Panc1 (cell line): ENCODE results near the gene CIB4. TPM values are rescaled to one million over a fixed set of nuclear protein-coding genes. Genes with fewer than 3 reads are reported as not detected.
A peak's percentile ranks its signal among the peaks of the same experiment; 100 is the strongest.

Source experiments
- ATAC-seq: fragments of 200-7000 bp; cut with Tn5 transposase; 2 replicates; pipeline ENCODE4 v1.9.1; 2020; ENCODE audit warnings: mild to moderate bottlenecking, moderate library complexity
- BruUV-seq: library from RNA; stranded (reverse); fragments of 400-500 nt; replicated peaks from 2 replicates; lab custom pipeline; 2021; lab: Mats Ljungman, UMichigan
- CTCF ChIA-PET: fragments of 300-600 bp; sonication (Branson Sonifier 250); formaldehyde crosslinking; loops from one replicate; lab custom pipeline; 2022; ENCODE audit warnings: antibody characterized with exemption; lab: Charles Lee
- POLR2A ChIA-PET: fragments of 300-600 bp; sonication (Branson Sonifier 250); formaldehyde crosslinking; loops from one replicate; lab custom pipeline; 2022; ENCODE audit warnings: antibody characterized with exemption; lab: Charles Lee
- DNase-seq: peaks from one replicate; pipeline ENCODE4 v3.0.0-alpha.2; 2010; ENCODE audit warnings: low read depth, low spot score
- H3K27ac ChIP-seq: 2 replicates; pipeline ENCODE4 v1.5.1; 2011; ENCODE audit warnings: mild to moderate bottlenecking, low read length, inconsistent platforms
- H3K27me3 ChIP-seq: fragments of 200-500 bp; sonication (Bioruptor generic); 2 replicates; pipeline ENCODE4 v1.6.0; 2014; ENCODE audit warnings: low read length, inconsistent platforms; ENCODE audit not compliant: control insufficient read depth, insufficient read depth
- H3K36me3 ChIP-seq: fragments of 200-500 bp; sonication (Bioruptor generic); 2 replicates; pipeline ENCODE4 v1.5.1; 2014; ENCODE audit warnings: inconsistent platforms, mild to moderate bottlenecking, low read length, moderate library complexity; ENCODE audit not compliant: control insufficient read depth, insufficient read depth
- H3K4me1 ChIP-seq: 2 replicates; pipeline ENCODE4 v1.5.1; 2011; ENCODE audit warnings: inconsistent platforms, mild to moderate bottlenecking, low read length, moderate library complexity; ENCODE audit not compliant: control insufficient read depth, insufficient read depth
- H3K4me3 ChIP-seq, 2 experiments: 2 replicates each; pipeline ENCODE4 v1.5.1; 2011 to 2012; ENCODE audit warnings: low read depth in 2 of 2, low read length in 2 of 2, mild to moderate bottlenecking in 2 of 2, inconsistent platforms in 1 of 2, moderate library complexity in 1 of 2
- H3K9me3 ChIP-seq: fragments of 200-500 bp; sonication (Bioruptor generic); 2 replicates; pipeline ENCODE4 v1.5.1; 2014; ENCODE audit warnings: low read depth, mild to moderate bottlenecking, inconsistent platforms, low read length, moderate library complexity; ENCODE audit not compliant: control insufficient read depth, insufficient read depth
- CTCF ChIP-seq: fragments of 450-650 bp; IDR thresholded peaks from 2 replicates; pipeline ENCODE4 v1.5.1; 2017; ENCODE audit warnings: mild to moderate bottlenecking
- POLR2AphosphoS5 ChIP-seq: IDR thresholded peaks from 2 replicates; pipeline ENCODE4 v1.6.1; 2012; ENCODE audit warnings: mild to moderate bottlenecking, low read depth, low read length, moderate library complexity
- REST ChIP-seq, 2 experiments: IDR thresholded peaks; 2 replicates each; pipeline ENCODE4 v1.6.1; 2011 to 2012; ENCODE audit warnings: low read depth in 2 of 2, control low read depth in 1 of 2, low read length in 1 of 2, mild to moderate bottlenecking in 1 of 2, moderate library complexity in 1 of 2; ENCODE audit not compliant: insufficient read depth in 1 of 2
- SIN3A ChIP-seq: IDR thresholded peaks from 2 replicates; pipeline ENCODE4 v1.6.1; 2012; ENCODE audit warnings: low read depth, mild to moderate bottlenecking, low read length, moderate library complexity, borderline replicate concordance; ENCODE audit not compliant: insufficient read depth
- TCF7L2 ChIP-seq: IDR thresholded peaks from 2 replicates; pipeline ENCODE4 v1.6.1; 2011; ENCODE audit warnings: mild to moderate bottlenecking, low read depth, low read length, inconsistent platforms
- in situ Hi-C: cut with HindIII; loops from 2 replicates; pipeline ENCODE4 v1.10.0; 2016; ENCODE audit warnings: low sequenced_read_pairs, low pct_unique_long_range_greater_than_20kb
- intact Hi-C: fragments of 100-400 bp; cut with micrococcal nuclease; formaldehyde crosslinking; loops from one replicate; pipeline ENCODE4 v1.10.0; 2022; ENCODE audit not compliant: unreplicated experiment
- total RNA-seq: library from RNA; stranded (reverse); gene quantifications from one replicate; pipeline ENCODE4 v1.2.1, GENCODE V29; 2021; ENCODE audit not compliant: unreplicated experiment

CIB4 gene
- total RNA-seq, 1 experiment from 2014 or later = 0.33 TPM

GRCh38 chr2:26605999-26606846, 34.9 kb downstream of the CIB4 start:
- no peak for DNase-seq
- Histone ChIP-seq H3K9me3 (no peaks in the 10 kb centered on the region), H3K36me3 (no peaks in the 10 kb centered on the region), H3K27ac (peak overlapping the region; percentile 49; the same call in 1 of the 2 replicates), H3K4me1 (peaks cover 5% of the 10 kb centered on the region; the same call in 1 of the 2 replicates), H3K4me3 (no peak overlapping the region), H3K27me3 (peaks cover 7% of the 10 kb centered on the region; the same call in 1 of the 2 replicates)
- no peak for ATAC-seq
- intact Hi-C loops = loop anchor here (1.0 kb wide), 1 partner anchor 139 kb away; no protein-coding TSS in a partner anchor
- ChIA-PET POLR2A (no interaction called here), CTCF (interaction anchor here (0.5 to 1.1 kb wide), 8 partner anchors 9 to 235 kb away, joined by 3 to 9 read pairs (median 3); no protein-coding TSS in a partner anchor)
- TF ChIP-seq CTCF (no peak), POLR2AphosphoS5 (no peak), TCF7L2 (no peak), REST (IDR thresholded peaks at IDR 0.05; ENCODE audit: insufficient read depth in 1 of 2, low read depth in 2 of 2, low read length in 1 of 2) (no peak), SIN3A (no peak)
- in situ Hi-C loops = no loop called here
- no TSS peak for BruUV-seq

- in situ Hi-C loops = no loop called here
Measured at GRCh38 chr2:26605195-26605998, 35.8 kb downstream of the CIB4 start.

More at GRCh38 chr2:26605195-26605998, 35.8 kb downstream of the CIB4 start:
- no peaks in the 10 kb centered on the region for H3K9me3 ChIP-seq
- TF ChIP-seq CTCF (peak; percentile 85), POLR2AphosphoS5 (no peak), SIN3A (no peak), REST (IDR thresholded peaks at IDR 0.05; ENCODE audit: insufficient read depth in 1 of 2, low read depth in 2 of 2, low read length in 1 of 2) (no peak; a peak in 1 of 4 replicates), TCF7L2 (no peak)
- intact Hi-C loops = loop anchor here (1.0 kb wide), 1 partner anchor 140 kb away; no protein-coding TSS in a partner anchor
- H3K4me1 ChIP-seq = peaks cover 5% of the 10 kb centered on the region; the same call in 1 of the 2 replicates
- DNase-seq (peak; percentile 60), ATAC-seq (peak; percentile 90)
- H3K27me3 ChIP-seq = peaks cover 7% of the 10 kb centered on the region; the same call in 1 of the 2 replicates
- H3K4me3 ChIP-seq = no peak overlapping the region
- ChIA-PET CTCF (interaction anchor here (0.5 to 1.1 kb wide), 6 partner anchors 10 to 236 kb away, joined by 3 to 9 read pairs (median 3); no protein-coding TSS in a partner anchor), POLR2A (no interaction called here)
- H3K27ac ChIP-seq = peak overlapping the region; percentile 49; the same call in 1 of the 2 replicates
- BruUV-seq = no TSS peak
- H3K36me3 ChIP-seq = no peaks in the 10 kb centered on the region
